MCF 10A (cell line): Measurements from ENCODE around the gene LRP1B. TPM values are rescaled to one million over a fixed set of nuclear protein-coding genes. Genes with fewer than 3 reads are reported as not detected.
"Not testable (repeated sequence)": the region's sequence is repeated elsewhere in the genome, so short reads cannot be mapped to it uniquely, and the experiment has no call there.

Experiments
- BruUV-seq: library from RNA; stranded (reverse); fragments of 400-500 nt; replicated peaks from 2 replicates; lab custom pipeline; 2021; lab: Mats Ljungman, UMichigan
- CTCF ChIA-PET: fragments of 300-600 bp; sonication (Branson Sonifier 250); formaldehyde crosslinking; extraction: SDS; loops from one replicate; lab custom pipeline; 2021; ENCODE audit warnings: antibody characterized with exemption, inconsistent platforms; lab: Yijun Ruan, JAX
- POLR2A ChIA-PET: fragments of 300-600, 350-650 bp; sonication (Branson Sonifier 250); formaldehyde crosslinking; extraction: SDS; loops from one replicate; lab custom pipeline; 2020; ENCODE audit warnings: antibody characterized with exemption, inconsistent platforms; lab: Yijun Ruan, JAX
- DNase-seq: peaks from one replicate; pipeline ENCODE4 v3.0.0-alpha.2; 2018; ENCODE audit not compliant: unreplicated experiment
- H3K27ac Mint-ChIP-seq: one replicate; pipeline ENCODE4 v1.8.0; 2022; ENCODE audit warnings: mild to moderate bottlenecking, low read depth, mixed read lengths; ENCODE audit not compliant: unreplicated experiment
- H3K27me3 Mint-ChIP-seq: one replicate; pipeline ENCODE4 v1.8.0; 2022; ENCODE audit warnings: mixed read lengths; ENCODE audit not compliant: insufficient read depth, unreplicated experiment
- H3K36me3 Mint-ChIP-seq: one replicate; pipeline ENCODE4 v1.8.0; 2022; ENCODE audit warnings: mild to moderate bottlenecking, moderate library complexity, mixed read lengths; ENCODE audit not compliant: insufficient read depth, unreplicated experiment
- H3K4me1 Mint-ChIP-seq: one replicate; pipeline ENCODE4 v1.8.0; 2022; ENCODE audit warnings: mixed read lengths; ENCODE audit not compliant: insufficient read depth, unreplicated experiment
- H3K4me3 Mint-ChIP-seq: one replicate; pipeline ENCODE4 v1.8.0; 2022; ENCODE audit warnings: mild to moderate bottlenecking, moderate library complexity, mixed read lengths; ENCODE audit not compliant: unreplicated experiment
- H3K9me3 Mint-ChIP-seq: one replicate; pipeline ENCODE4 v1.8.0; 2022; ENCODE audit warnings: mixed read lengths; ENCODE audit not compliant: unreplicated experiment
- intact Hi-C: fragments of 100-400 bp; cut with micrococcal nuclease; formaldehyde crosslinking; loops from 2 replicates; pipeline ENCODE4 v1.14.1; 2022
- total RNA-seq: library from RNA; stranded (reverse); gene quantifications from 2 replicates; pipeline ENCODE4 v1.2.3, GENCODE V29; 2022
- TF ChIP-seq, protein P1 (sequence below): fragments of 200-600 bp; IDR thresholded peaks from one replicate; pipeline ENCODE4 v1.8.0; 2022; ENCODE audit warnings: antibody characterized with exemption, mild to moderate bottlenecking; ENCODE audit not compliant: unreplicated experiment

Gene LRP1B
- total RNA-seq, 1 experiment from 2014 or later = not detected

DNA sequence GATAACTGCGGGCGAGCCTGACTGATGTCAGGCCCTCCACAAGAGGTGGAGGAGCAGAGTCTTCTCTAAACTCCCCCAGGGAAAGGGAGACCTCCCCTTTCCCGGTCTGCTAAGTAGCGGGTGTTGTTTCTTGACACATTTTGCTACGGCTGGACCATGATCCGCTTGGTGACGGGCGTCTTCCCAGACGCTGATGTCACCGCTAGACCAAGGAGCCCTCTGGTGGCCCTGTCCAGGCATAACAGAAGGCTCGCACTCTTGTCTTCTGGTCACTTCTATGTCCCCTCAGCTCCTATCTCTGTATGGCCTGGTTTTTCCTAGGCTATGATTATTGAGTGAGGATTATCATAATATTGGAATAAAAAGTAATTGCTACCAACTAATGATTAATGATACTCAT is 1166.5 kb downstream of the LRP1B start:
- H3K9me3 Mint-ChIP-seq, CTCF ChIA-PET, BruUV-seq, H3K27me3 Mint-ChIP-seq, intact Hi-C loops, H3K4me1 Mint-ChIP-seq, H3K36me3 Mint-ChIP-seq, H3K27ac Mint-ChIP-seq, H3K4me3 Mint-ChIP-seq, POLR2A ChIA-PET: not testable (repeated sequence)
- TF ChIP-seq, protein P1, sequence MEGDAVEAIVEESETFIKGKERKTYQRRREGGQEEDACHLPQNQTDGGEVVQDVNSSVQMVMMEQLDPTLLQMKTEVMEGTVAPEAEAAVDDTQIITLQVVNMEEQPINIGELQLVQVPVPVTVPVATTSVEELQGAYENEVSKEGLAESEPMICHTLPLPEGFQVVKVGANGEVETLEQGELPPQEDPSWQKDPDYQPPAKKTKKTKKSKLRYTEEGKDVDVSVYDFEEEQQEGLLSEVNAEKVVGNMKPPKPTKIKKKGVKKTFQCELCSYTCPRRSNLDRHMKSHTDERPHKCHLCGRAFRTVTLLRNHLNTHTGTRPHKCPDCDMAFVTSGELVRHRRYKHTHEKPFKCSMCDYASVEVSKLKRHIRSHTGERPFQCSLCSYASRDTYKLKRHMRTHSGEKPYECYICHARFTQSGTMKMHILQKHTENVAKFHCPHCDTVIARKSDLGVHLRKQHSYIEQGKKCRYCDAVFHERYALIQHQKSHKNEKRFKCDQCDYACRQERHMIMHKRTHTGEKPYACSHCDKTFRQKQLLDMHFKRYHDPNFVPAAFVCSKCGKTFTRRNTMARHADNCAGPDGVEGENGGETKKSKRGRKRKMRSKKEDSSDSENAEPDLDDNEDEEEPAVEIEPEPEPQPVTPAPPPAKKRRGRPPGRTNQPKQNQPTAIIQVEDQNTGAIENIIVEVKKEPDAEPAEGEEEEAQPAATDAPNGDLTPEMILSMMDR = peak; percentile 21
- peak; percentile 1 for DNase-seq

DNA sequence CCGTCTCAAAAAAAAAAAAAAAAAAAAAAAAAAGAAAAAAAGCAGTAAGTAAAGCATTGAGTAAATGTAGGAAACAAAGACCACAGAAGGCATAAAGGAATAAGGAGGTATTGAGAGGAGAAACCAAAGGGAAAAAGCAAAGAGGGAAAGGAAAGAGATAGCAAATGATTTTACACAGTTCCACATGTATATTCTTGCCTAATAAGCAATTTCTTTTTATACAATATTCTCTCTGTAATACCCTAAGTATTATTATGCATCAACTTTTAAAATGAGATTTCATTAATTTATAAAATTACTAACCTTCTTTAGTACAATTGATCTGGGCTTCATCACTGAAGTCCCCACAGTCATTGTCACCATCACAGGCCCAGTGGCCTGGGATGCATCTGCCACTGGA is 1180.9 kb downstream of the LRP1B start:
- POLR2A ChIA-PET = no interaction called here
- TF ChIP-seq, protein P1 = no peak
- Mint-ChIP-seq H3K9me3 (no peaks in the 10 kb centered on the region), H3K27ac (no peak overlapping the region), H3K27me3 (no peaks in the 10 kb centered on the region), H3K4me3 (no peak overlapping the region), H3K36me3 (no peaks in the 10 kb centered on the region), H3K4me1 (no peaks in the 10 kb centered on the region)
- intact Hi-C loops = no loop called here
- CTCF ChIA-PET = interaction anchor here (0.6 kb wide), 1 partner anchor 1190 kb away, joined by 3 read pairs; no protein-coding TSS in a partner anchor
- no peak for DNase-seq
- BruUV-seq = no TSS peak

DNA sequence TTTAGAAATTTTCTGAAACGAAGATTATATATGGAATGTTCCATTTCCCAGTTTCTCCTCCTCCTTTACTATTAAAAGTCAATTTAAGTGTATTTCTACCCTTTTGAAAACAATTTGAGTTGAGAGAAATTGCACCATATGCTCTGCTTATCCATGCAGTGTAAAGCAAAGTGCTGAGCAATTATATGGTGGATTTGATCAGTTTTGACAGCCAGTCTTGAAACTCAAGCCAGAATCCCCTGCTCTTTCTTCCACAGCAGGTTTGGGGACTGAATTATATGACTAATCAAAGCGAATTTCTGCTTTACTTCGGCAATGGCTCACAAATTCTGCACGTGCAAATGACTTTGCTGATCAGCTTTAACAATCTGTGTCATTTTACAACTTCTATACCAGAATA is 1183.6 kb downstream of the LRP1B start:
- Mint-ChIP-seq H3K4me1 (no peaks in the 10 kb centered on the region), H3K27ac (no peak overlapping the region), H3K27me3 (peaks cover 12% of the 10 kb centered on the region), H3K36me3 (no peaks in the 10 kb centered on the region), H3K9me3 (no peaks in the 10 kb centered on the region), H3K4me3 (no peak overlapping the region)
- no peak for DNase-seq
- POLR2A ChIA-PET = no interaction called here
- TF ChIP-seq, protein P1 = no peak
- no TSS peak for BruUV-seq
- CTCF ChIA-PET = no interaction called here
- intact Hi-C loops = no loop called here

DNA sequence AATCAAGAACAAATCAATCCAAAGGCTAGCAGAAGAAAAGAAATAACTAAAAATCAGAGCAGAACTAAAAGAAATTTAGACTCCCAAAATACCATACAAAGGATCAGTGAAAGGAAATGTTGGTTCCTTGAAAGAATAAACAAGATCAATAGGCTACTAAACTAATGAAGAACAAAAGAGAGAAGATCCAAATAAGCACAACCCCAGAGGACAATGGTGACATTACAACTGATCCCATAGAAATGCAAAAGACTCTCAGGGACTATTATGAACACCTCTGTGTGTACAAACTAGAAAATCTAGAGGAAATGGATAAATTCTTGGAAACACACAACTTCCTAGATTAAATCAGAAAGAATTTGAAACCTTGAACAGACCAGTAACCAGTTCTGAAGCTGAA is 1186.9 kb downstream of the LRP1B start:
- H3K9me3 Mint-ChIP-seq = no peaks in the 10 kb centered on the region
- intact Hi-C loops = no loop called here
- TF ChIP-seq, protein P1 = no peak
- ChIA-PET CTCF (no interaction called here), POLR2A (interaction anchor here (0.6 kb wide), 1 partner anchor 39 kb away, joined by 3 read pairs; no protein-coding TSS in a partner anchor)
- no TSS peak for BruUV-seq
- no peak overlapping the region for H3K27ac Mint-ChIP-seq
- peaks cover 26% of the 10 kb centered on the region for H3K27me3 Mint-ChIP-seq
- no peaks in the 10 kb centered on the region for H3K36me3 Mint-ChIP-seq
- no peak for DNase-seq
- H3K4me1 Mint-ChIP-seq = no peaks in the 10 kb centered on the region
- no peak overlapping the region for H3K4me3 Mint-ChIP-seq
